GM12892 (cell line): ENCODE results near the gene PPP2R2B.

ENCODE experiments used
- POLR2A ChIP-seq: IDR thresholded peaks from 2 replicates; pipeline ENCODE4 v1.6.1; 2011; ENCODE audit warnings: low read depth, low read length, control low read depth
- POLR2AphosphoS5 ChIP-seq: IDR thresholded peaks from 2 replicates; pipeline ENCODE4 v1.6.1; 2011; ENCODE audit warnings: low read depth, low read length, control low read depth

DNA sequence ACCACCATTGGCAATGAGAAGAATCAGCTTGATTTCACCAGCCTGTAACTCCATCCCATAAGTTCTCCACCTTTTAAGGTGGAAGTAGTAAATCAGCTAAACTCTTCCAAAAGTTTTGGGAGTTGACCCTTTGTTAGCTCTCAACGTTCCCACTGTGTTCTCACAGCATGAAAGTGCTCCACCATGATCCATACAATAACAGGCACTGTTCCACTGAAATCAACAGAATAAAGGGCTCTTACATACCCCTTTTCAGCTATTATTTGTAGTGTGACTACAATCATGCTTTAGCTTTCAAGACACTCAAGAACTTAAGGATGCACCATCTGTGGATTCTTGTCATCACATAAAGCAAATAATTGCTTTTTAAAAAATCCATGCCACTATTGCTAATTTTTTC is 81.6 kb downstream of the PPP2R2B start:
- TF ChIP-seq POLR2AphosphoS5 (no peak), POLR2A (no peak)
